Erythroblast (primary cell): ENCODE measurements around the gene SLC17A1.

Experiments used
- GATA1 ChIP-seq: IDR thresholded peaks from 2 replicates; pipeline ENCODE4 v1.6.1; 2011; ENCODE audit warnings: low read depth, mild to moderate bottlenecking, control low read depth, low read length, moderate library complexity
- POLR2A ChIP-seq: IDR thresholded peaks from 2 replicates; pipeline ENCODE4 v1.6.1; 2011; ENCODE audit warnings: mild to moderate bottlenecking, low read length

GRCh38 chr6:25866011-25866410 is 34.2 kb upstream of the SLC17A1 start:
- TF ChIP-seq POLR2A: no peak
- TF ChIP-seq GATA1: no peak
